ENCODE data around the gene IQGAP2.

DNA sequence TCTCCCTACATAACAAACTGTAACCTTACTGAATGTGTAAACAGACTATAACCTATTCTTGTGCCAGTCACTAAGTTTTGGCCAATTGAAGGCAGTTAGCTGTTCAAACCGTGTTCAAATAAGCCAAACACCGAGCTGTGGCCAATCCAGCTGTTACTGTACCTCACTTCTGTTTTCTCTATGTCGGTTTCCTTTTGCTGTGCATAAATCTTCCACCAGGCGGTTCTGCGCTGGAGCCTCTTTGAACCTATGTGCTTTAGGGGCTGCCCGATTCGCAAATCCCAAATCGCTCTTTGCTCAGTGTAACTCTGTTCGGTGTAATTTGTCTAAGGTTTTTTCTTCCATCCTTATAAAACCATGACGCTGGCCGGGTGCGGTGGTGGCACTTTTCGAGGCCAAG is 344.6 kb downstream of the IQGAP2 start:
- TF ChIP-seq CTCF (conservative IDR thresholded peaks at IDR 0.05; ENCODE audit: low read depth, low read length) (no peak), EZH2 (IDR thresholded peaks at IDR 0.05; ENCODE audit: low read length, unreplicated experiment) (no peak), EZH2phosphoT487 (IDR thresholded peaks at IDR 0.05; ENCODE audit: borderline replicate concordance, low read length) (no peak)

All from PC-3 (cell line).